ENCODE measurements around the gene SEMA3F.
"Not testable (repeated sequence)": the region's sequence is repeated elsewhere in the genome, so short reads cannot be mapped to it uniquely, and the experiment has no call there.

Gene SEMA3F

DNA sequence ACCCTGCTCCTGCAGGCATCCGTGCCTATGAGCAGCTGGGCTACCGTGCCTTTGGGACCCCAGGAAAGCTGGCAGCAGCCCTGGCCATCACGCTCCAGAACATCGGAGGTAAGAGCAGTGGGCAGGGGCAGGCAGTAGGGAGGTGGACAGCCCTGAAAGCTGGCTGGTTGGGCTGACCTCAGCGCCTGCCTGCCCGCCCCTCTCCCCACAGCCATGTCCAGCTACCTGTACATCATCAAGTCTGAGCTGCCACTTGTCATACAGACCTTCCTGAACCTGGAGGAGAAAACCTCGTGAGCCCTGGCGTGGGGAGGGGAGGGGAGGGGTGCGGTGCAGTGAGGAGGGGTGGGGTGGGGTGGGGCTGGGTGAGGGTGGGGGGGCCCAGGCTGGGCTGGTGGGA is 60.4 kb downstream of the SEMA3F start:
- no peak for DNase-seq

DNA sequence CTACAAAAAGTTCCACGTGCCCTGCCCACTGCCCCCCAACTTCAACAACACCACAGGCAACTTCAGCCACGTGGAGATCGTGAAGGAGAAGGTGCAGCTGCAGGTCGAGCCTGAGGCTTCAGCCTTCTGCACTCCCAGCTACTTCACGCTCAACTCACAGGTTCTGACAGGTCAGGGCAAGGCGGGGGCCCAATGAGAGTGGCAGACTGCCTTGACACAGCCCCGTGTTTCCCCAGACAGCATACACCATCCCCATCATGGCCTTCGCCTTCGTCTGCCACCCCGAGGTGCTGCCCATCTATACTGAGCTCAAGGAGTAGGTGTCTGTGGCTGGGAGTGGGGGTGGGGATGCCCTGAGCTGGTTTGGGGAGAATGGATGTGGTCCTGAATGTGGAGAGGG is 62.6 kb downstream of the SEMA3F start:
- DNase-seq = no peak

DNA sequence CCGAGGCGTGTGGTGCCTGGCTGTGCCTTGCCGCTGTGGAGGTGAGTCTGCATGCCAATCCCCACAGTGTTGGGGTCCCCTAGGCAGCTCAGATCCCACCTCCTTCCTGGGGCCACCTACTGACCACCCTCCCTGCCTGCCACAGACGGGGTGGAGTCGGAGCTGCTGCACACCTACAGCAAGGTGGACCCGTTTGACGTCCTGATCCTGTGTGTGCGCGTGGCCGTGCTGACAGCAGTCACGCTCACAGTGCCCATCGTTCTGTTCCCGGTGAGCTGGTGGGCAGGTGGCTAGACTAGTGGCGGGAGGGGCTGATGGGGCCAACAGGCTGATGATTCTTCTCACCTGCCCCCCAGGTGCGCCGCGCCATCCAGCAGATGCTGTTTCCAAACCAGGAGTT is 63.3 kb downstream of the SEMA3F start:
- no peak for DNase-seq

DNA sequence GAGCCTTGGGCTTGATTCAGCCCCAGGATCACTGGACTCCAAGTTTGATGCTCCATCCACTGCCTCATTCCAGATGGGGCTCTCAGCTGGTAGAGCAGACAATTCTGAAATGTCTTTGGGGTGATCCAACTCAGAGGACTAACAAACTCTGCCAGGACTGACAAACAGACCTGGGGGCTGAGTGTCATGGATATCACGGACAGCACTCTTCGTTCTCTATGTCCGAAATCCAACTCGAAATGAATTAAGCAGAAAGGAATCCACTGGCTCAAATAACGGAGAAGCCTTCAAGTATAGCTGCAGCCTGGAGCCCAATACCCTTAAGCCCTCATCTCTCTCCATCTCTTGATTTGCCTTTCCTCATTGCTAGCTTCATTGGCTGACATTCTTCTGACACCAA is 64.2 kb downstream of the SEMA3F start:
- DNase-seq = no peak

DNA sequence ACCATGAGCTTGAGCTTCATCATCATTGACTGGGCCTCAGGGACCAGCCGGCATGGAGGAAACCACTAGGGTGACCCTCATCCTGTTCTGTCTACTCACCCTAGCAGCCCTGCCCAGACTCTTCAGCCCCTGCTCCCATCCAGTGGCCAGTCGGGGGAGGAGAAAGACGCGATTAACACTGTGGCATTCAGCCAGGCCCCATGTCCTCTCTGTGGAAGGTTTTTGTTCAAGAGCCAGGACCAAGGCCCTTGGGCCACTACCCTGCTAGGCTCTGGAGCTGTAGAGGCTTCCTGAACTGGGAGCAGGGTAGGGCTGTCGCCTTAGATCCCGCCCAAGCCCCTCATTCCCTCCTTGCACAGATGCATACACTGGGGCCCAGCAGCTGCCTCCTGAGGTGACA is 65.0 kb downstream of the SEMA3F start:
- DNase-seq = no peak

DNA sequence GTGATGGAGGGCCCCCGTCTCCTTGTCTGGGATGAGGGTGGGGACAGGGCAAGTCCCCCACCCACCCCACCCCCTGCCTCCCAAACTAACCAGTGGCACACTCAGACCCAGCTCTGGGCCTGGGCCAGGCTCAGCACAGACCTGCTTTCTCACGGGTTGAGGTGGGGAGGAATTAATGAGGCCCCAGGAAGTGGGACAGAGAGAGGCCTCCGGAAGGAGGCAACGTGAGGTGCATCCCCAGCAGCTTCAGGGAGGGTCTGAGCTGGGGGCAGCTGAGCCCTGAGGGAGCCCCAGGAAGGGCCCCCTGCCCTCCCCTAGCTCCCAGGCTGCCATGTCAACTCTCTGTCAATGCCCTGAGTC is 65.9 kb downstream of the SEMA3F start:
- DNase-seq = no peak

DNA sequence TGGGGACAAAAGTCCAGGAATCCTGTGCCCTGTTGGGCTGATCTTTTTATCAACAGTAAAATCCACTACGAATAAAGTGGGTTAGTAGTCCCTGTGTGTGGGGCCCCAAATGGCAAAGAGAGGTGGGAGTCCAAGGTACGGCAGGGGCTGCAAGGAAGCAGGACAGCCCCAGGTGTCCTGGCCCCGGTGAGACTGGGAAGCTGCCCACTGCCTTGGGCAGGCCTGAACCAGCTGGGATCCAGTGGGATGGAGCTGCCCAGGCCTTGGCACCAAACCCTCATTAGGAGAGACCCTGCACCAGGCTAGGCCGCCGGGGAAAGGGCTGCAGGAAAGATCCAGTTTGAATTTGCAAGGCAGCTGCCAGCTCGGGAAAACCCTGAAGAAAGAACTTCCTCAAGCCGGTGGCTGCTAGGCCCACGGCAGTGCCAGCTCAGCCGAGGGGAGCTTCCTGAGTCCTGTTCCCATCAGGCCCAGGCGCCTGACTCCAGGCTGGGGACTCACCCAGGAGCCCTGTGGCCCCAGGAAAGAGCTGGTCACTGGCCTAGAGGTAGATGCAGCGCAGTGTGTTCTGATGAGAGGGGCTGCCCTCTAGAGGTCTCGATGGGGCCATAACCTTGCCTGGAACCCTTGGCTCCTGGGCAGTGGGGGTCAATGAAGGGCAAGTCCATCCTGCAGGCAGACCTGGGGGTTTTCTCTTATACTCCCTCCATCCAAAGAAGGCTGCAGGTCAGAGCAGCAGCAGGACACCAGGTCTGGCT is 66.5 kb downstream of the SEMA3F start:
- no peak for DNase-seq

DNA sequence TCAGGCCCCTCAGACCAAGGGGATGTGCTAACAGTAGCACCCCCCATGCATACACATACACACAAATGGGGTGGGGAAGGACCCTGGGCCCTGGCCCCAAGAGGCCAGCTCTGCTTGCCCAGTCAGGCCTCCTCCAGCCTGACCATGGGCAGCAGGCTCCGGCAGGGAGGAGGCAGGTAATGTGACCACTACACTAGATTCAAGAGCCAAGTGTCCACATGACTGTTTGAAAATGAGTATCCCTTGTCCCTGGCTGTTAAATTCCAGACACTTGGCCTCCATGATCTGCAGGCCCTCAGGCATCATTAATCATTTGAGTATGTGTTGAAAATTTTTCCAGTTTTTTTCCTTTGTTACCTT is 67.0 kb downstream of the SEMA3F start:
- DNase-seq = no peak

DNA sequence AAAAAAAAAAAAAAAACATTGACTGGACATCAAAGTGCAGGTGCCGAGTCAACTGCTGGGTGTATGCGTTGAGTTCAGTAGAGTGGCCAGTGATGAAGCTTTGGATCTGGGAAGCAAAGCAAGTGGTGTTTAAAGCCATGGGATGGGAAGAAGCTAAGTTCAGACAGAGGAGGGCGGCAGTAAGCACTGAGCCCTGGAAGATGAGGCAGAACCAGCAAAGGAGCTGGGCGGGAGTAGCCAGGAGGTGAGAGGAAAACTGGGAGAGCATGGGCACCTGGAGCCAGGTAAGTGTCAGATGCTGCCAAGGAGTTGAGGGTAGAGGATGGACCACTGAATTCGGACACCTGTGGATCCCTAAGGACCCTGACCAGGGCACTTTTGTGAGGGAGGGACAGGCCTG is 69.5 kb downstream of the SEMA3F start:
- DNase-seq = no peak

DNA sequence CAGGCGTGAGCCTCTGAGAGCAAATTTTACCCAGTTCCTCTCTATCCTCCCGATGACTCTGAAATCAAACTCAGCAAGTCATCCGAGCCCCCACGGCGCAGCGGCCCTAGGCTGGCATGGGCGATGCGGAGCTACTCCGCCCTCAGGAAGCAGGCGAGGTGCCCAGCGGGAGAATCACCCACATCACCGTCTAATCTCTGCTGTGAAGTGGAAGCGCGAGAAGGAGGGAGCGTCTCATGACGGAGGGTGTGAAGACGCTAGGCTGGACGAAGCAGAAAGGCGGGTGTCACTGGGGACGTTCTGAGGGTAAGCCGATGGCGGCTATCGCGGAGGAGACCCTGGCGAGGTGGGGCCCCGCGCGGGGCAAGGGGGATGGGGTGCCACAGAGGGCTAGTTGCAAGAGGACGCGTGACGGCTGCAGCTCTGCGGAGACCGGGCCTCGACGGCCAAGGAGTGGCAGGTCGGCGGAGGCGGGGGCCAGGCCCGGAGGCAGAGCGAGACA is 71.8 kb downstream of the SEMA3F start:
- DNase-seq = peak; percentile 62

DNA sequence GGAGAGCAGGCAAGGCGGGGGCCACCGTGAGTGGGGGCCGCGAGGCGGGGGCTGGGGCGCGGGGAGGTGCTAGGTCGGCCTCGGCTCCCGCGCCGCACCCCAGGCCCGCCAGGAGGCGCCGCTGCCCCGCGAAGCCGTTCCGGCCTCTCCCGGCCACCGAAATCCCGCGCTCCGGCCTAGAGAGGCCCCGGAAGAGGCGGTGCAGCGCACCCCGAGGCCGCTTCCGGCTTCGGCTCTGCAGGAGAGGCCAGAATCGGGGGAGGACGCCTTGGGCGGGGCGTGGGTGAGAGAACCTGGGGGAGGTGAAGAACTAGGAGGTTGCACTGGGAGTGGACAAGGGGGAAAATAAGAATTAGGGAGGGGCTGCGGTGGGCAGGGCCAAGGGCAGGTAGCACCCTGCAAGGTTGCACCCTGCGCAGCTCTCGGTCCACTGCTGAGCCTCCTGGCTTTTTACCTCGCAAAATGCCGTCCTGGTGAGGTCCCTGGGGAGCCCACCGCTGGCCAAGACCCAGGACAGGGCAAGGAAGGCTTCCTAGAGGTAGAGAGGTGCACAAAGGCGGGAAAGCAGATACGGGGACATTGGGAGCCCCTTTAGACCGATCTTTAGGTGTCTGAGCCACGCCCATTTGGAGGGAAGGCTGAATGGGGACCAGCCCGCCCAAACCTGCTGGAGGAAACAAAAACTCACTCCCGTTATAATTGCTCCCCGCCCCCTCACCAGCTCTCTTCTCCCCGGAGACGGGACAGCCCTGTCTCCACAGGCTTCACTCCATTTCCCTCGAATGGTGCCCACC is 72.5 kb downstream of the SEMA3F start:
- peak; percentile 95 for DNase-seq

DNA sequence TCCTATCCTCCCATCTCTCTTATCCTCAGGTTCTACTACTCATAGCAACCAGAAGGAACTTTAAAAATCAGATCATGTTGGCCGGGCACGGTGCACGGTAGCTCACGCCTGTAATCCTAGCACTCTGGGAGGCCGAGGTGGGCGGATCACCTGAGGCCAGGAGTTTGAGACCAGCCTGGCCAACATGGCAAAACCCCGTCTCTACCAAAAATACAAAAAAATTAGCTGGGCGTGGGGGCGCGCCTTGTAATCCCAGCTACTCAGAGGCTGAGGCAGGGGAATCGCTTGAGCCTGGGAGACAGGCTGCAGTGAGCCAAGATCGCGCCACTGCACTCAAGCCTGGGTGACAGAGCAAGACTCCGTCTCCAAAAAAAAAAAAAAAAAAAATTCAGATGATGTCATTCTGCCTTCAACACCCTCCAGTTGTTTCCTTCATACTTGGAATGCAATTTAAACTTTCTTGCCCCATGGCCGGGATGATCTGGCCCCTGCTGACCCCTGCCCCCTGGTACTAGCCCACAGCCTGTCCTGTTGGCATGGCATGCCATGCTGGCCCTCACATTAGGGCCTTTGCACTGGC is 73.2 kb downstream of the SEMA3F start:
- DNase-seq = not testable (repeated sequence)

DNA sequence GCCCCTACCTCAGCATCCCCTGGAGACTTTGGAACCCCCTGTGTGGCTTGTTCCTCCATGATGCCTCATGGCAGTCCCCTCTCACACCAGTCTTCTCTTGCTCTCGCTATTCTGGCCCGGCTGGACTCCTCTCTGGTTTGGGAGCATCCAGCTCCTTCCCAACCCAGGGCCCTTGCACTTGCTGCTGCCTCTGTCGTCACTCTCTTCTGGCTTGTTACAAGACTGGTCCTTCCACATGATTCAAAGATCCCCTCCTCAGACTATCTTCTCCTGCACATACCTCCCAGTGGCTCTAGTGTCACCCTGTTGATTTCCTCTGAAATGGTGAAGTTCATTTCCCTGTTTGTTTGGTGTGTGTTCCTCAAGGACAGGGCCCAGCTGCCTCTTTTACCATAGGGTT is 74.4 kb downstream of the SEMA3F start:
- no peak for DNase-seq

DNA sequence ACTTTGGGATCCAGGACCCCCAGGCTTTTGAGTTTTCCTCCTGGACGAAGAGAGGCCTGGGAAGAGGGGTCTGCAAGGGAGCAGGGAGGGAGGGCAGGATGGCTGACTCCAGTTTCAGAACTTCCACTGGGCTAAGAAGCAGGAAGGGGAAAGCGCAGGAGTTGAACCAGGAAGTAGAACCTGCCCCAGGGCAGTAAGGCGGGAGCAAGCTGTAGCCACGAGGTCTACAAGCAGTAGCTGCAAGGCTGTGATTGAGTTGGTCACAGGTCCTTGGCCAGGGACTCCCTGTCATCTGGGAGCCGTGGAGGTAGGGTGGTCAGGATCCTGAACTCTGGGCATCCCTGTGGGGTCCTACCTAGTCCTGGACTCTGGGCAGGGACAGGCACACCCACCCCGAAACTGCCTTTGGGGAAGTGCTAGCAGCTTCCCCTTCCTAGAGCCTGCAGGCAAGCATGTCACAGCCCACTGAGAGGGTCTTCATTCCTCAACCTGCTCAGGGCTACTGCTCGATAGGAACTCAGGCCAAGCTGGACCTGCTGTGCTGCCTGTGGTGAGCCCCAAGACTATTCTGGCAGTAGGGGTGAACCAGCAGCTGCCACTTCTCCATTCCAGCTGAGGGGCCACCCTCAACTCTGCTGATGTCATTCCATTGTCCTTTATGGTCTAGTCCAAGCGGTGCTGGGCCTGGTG is 75.1 kb downstream of the SEMA3F start:
- no peak for DNase-seq

DNA sequence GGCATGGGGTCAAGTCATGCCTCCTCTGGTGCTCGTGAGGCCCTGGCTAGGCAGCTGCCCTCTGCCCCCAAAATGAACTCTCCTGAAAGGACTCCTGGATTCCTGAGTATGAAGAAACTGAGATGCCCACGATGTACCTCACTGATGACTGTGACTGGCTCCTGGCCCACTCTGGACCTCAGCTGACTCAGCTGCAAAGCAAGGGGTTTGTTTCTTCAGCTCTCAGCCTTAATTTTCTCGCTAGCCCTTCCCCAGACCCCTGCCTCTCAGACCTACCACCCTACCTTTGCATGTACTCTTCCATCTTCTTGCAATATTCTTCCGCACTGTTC is 75.6 kb downstream of the SEMA3F start:
- no peak for DNase-seq

DNA sequence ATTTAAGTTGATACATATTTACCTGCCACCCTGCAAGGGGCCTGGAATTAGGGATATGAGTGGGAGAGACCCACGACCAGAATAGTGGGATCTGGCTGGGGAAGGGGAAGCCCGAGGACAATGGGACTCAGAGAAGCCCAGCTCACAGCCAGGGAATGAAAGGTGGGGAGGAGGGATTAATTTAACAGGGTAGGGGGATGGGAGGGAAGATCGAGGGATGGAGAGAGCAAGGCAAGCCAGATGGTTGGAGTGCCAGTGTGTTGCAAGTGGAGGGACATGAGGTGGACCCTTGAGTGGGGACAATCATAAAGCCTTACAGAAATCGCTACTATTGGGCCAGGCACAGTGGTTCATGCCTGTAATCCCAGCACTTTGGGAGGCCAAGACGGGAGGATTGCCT is 76.5 kb downstream of the SEMA3F start:
- no peak for DNase-seq

DNA sequence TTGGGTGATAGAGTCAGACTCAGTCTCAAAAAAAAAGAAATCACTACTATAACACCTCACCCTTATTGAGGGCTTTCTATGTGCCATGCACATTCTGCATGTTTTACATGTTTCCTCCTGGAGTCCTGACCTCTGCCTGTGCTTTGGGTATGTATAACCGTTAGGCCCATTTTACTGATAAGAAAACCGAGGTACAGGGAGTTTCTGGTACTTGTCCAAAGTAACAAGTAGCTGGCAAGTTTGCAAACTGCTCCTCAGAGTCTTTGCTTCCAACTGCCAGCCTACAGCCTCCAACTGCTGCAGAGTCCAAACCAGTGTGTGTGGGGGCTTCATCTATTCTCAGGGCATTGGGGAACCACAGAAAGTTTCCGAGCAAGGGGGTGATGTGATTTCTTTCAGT is 77.2 kb downstream of the SEMA3F start:
- no peak for DNase-seq

DNA sequence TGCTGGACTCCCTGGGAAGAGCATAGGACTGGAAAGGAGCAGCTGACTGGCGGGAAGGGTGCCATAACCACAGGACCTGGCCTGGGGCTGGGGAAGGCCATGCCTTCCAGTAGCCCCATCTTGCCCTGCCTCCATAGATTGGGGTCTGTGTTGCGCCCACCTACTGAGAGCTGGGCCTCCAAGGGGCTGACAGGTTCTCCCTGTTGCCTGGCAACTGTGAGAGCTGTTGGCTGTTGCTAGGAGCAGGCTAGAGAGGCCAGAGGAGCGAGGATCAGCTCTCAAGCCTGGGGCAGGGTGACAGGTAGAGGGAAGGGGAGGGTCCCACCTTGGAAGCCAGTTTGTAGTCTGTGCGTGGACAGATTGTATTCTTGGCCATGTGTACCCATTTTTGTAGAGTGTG is 78.1 kb downstream of the SEMA3F start:
- no peak for DNase-seq

DNA sequence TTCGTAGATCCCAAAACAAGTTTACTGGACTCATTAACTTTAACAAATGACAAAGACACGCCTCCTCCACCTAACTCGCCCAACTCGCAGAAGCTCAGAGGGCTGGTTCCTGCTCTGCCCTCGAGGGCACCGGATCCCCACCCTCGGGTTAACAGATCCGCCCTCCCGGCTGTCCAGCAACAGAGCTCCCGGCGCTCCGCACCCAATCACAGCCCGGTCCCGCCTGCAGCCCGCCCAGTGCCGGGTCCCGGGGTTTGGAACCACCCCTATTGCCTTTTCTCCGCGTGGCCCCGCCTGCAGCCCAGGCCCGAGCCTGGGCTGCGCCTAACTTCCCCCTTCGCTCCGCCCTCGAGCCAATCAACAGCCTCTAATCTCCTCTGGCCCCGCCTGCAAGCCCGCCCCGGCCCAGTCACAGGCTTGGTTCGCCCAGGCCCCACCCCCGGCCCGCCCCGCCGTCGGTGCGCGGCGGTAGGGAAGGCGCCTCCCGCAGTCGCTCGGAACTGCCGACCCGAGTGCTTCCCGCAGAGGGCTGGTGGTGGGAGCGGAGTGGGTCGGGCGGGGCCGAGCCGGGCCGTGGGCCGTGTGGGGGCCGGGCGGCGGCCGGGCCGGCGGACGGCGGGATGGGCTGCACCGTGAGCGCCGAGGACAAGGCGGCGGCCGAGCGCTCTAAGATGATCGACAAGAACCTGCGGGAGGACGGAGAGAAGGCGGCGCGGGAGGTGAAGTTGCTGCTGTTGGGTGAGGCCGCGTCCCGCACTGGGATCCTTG is 80.8 kb downstream of the SEMA3F start, which contains the start of gene GNAI2:
Gene GNAI2 (plus strand): TSS at position 489 of the 768 bp plus-strand sequence. CDS start 132 bp downstream, at position 621.
- peak; percentile 99 for DNase-seq

DNA sequence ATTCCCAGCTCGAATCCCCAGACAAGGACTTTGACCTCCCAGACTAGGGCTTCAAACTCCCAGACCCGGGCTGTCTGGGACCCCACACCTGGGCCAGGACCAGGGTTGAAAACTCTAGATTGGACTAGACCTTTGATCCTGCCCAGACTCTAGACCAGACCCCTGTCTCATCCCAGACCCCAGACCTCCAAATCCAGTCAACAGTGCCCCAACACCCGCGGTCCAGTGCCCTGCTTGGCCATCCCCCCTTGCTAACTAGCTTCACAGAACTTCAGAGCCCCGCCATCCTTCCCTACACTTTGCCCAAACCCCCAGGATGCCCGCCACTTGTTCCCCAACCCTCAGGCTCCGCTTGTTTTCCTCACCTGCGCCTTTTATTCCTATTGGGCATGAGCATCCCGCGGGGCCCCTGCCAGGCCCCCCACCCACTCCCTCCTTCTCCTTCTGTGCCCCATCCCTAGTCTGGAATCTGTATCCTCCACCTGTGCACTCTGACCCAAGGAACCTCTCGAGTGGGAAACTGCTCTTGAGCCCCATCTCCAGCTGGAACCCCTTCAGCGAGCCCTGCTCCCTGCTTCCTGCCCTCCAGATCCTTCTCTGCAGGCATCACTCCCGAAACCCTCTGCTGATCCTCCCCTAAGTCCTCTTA is 81.5 kb downstream of the SEMA3F start:
- DNase-seq = no peak

DNA sequence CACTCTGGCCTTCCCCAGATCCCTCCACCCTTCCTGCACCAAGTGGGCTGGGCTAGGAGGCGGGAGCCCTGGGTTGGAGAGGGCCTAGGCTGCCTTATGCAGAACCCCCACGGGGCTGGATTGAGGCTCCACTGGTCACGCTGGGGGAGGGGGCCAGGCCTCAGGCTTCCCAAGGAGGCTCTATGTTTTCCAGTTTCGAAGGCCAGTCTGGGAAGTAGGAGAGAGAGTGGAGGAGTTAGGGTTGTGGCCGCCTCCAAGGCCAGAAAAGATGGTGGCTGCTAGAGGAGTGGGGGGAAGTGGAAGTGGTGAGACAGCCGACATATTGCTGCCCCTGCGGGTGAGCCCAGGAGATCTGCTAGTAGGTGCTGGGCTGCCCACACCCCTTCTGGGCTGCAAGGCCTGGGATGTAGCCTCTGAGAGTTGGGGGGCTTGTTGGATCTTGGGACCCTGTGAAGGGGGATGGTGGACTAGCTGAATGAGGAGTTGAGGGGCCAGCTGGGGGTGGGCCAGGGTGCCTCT is 82.1 kb downstream of the SEMA3F start:
- DNase-seq = peak; percentile 46

All from activated CD4-positive, alpha-beta T cell treated with anti-CD3 and anti-CD28 coated beads, Interleukin-2, amount 50 U/mL, for 16 hours (primary cell).